Trophoblast cell (in vitro differentiated cells and primary cell): ENCODE data around the gene SHKBP1.
A peak's percentile ranks its signal among the peaks of the same experiment; 100 is the strongest.

Experiments
- DNase-seq, 2 donors: peaks; one replicate each; pipeline ENCODE4 v3.0.0-alpha.2; 2016
- H2AFZ ChIP-seq: 2 replicates; pipeline ENCODE4 v1.6.1; 2013; ENCODE audit warnings: low read length, moderate library complexity, mild to moderate bottlenecking; ENCODE audit not compliant: insufficient read depth, poor library complexity
- H2AK5ac ChIP-seq: 2 replicates; pipeline ENCODE4 v1.6.1; 2013; ENCODE audit warnings: mild to moderate bottlenecking, low read length
- H2BK120ac ChIP-seq: 2 replicates; pipeline ENCODE4 v1.6.1; 2013; ENCODE audit warnings: low read length, mild to moderate bottlenecking, moderate library complexity; ENCODE audit not compliant: insufficient read depth, poor library complexity
- H2BK12ac ChIP-seq: 2 replicates; pipeline ENCODE4 v1.6.1; 2013; ENCODE audit warnings: mild to moderate bottlenecking, low read length, moderate library complexity
- H2BK5ac ChIP-seq: 2 replicates; pipeline ENCODE4 v1.6.1; 2013; ENCODE audit warnings: low read length, low read depth, moderate library complexity, mild to moderate bottlenecking; ENCODE audit not compliant: poor library complexity
- H3K14ac ChIP-seq: 2 replicates; pipeline ENCODE4 v1.6.1; 2013; ENCODE audit warnings: mild to moderate bottlenecking, low read length
- H3K18ac ChIP-seq: 2 replicates; pipeline ENCODE4 v1.6.1; 2013; ENCODE audit warnings: mild to moderate bottlenecking, low read length
- H3K23ac ChIP-seq: 2 replicates; pipeline ENCODE4 v1.6.1; 2013; ENCODE audit warnings: low read length
- H3K27ac ChIP-seq: 2 replicates; pipeline ENCODE4 v1.5.1; 2013; ENCODE audit warnings: low read depth, mild to moderate bottlenecking, inconsistent platforms, low read length, moderate library complexity
- H3K27me3 ChIP-seq: 2 replicates; pipeline ENCODE4 v1.6.1; 2013; ENCODE audit warnings: inconsistent platforms, mild to moderate bottlenecking, low read length, moderate library complexity; ENCODE audit not compliant: insufficient read depth
- H3K36me3 ChIP-seq, 2 experiments: 1 replicate in 1 of 2; 2 replicates in 1 of 2; pipeline ENCODE4 v1.6.1; 2013; ENCODE audit warnings: low read length in 2 of 2, mild to moderate bottlenecking in 2 of 2, moderate library complexity in 1 of 2; ENCODE audit not compliant: insufficient read depth in 2 of 2, control insufficient read depth in 1 of 2
- H3K4ac ChIP-seq: 2 replicates; pipeline ENCODE4 v1.6.1; 2013; ENCODE audit warnings: low read depth, mild to moderate bottlenecking, low read length, moderate library complexity
- H3K4me1 ChIP-seq, 2 experiments: 1 replicate in 1 of 2; 2 replicates in 1 of 2; pipeline ENCODE4 v1.6.1; 2013; ENCODE audit warnings: low read length in 2 of 2, mild to moderate bottlenecking in 2 of 2, moderate library complexity in 1 of 2; ENCODE audit not compliant: insufficient read depth in 2 of 2, control insufficient read depth in 1 of 2
- H3K4me2 ChIP-seq: 2 replicates; pipeline ENCODE4 v1.6.1; 2013; ENCODE audit warnings: inconsistent platforms, mild to moderate bottlenecking, low read length, moderate library complexity
- H3K4me3 ChIP-seq: 2 replicates; pipeline ENCODE4 v1.5.1; 2013; ENCODE audit warnings: mild to moderate bottlenecking, low read depth, low read length, inconsistent platforms
- H3K79me1 ChIP-seq: one replicate; pipeline ENCODE4 v1.6.1; 2013; ENCODE audit warnings: low read length
- H3K79me2 ChIP-seq: 2 replicates; pipeline ENCODE4 v1.6.1; 2013; ENCODE audit warnings: low read length, mild to moderate bottlenecking; ENCODE audit not compliant: control insufficient read depth, insufficient read depth, poor library complexity
- H3K9ac ChIP-seq: 2 replicates; pipeline ENCODE4 v1.6.1; 2013; ENCODE audit warnings: mild to moderate bottlenecking, low read length
- H3K9me3 ChIP-seq: 2 replicates; pipeline ENCODE4 v1.6.1; 2013; ENCODE audit warnings: low read depth, mild to moderate bottlenecking, control low read depth, inconsistent platforms, low read length; ENCODE audit not compliant: insufficient read depth
- H4K12ac ChIP-seq: 2 replicates; pipeline ENCODE4 v1.6.1; 2013; ENCODE audit warnings: low read depth, mild to moderate bottlenecking, low read length, moderate library complexity
- H4K8ac ChIP-seq: 2 replicates; pipeline ENCODE4 v1.6.1; 2013; ENCODE audit warnings: low read depth, mild to moderate bottlenecking, low read length, moderate library complexity
- H4K91ac ChIP-seq: one replicate; pipeline ENCODE4 v1.6.1; 2013; ENCODE audit warnings: low read depth, mild to moderate bottlenecking, low read length, moderate library complexity
- WGBS: extraction: QIAGEN DNeasy Blood & Tissue Kit; methylation state at CpG from one replicate; pipeline ENCODE4 v1.1.7; 2013; ENCODE audit warnings: missing lambda C conversion rate; ENCODE audit not compliant: insufficient read length, insufficient coverage; ENCODE audit errors: extremely low coverage; 5-methylcytosine and 5-hydroxymethylcytosine counted together

The SHKBP1 gene

DNA sequence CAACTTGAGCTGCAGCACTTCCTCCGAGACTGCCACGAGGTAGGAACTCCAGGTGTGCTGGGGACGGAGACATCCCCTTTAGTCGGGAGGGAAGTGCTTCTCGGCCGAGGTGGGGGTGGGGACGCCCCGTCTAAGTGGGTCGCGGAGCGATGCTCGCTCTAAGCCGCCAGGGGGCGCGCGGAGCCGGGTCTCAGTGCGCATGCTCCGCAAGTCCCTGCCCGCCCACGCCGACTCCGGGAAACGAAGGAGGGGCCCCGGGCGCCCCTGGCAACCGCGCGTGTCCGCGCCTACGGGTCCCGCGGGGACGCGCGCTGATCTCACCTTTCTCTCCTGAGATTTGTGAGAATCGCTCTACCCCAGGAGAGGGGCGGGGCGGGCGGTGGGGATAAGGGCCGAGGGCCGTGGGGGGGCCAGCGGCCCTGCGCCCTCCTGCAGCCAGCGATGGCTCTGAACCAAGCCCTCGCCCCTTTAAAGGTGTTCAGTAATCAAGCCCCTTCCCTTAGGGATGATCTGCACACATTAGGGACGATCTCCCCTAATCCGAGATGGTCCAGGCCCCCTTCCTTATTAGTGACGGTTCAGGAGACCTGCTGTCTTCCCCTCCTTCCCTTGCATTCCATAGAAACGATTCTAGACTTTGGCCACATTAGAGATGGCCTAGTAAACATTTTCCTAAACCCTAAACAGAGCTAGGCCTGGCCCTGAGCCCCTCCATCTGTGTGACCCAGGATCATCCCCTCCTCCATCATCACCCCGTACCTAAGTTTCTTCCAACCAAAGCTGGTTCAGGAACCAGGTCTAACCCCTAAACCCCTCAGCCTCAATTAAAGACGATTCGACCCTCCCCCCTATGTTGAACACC lies 47.3 kb upstream of the SHKBP1 start:
- peak overlapping the region; percentile 74 for H3K4me2 ChIP-seq
- H4K91ac ChIP-seq: no peak overlapping the region
- no peak overlapping the region for H3K4ac ChIP-seq
- no CpG with 5 or more reads among the region's 54 CpGs for WGBS
- no peak overlapping the region for H3K23ac ChIP-seq
- no peak overlapping the region for H2BK12ac ChIP-seq
- H3K4me3 ChIP-seq: peak overlapping the region; percentile 41
- no peak overlapping the region for H2AFZ ChIP-seq
- H3K27ac ChIP-seq: no peak overlapping the region
- no peak overlapping the region for H2BK5ac ChIP-seq
- H4K8ac ChIP-seq: peak overlapping the region; percentile 57
- no peak overlapping the region for H3K14ac ChIP-seq
- DNase-seq: peak; percentile 66 to 88
- H3K27me3 ChIP-seq: no peaks in the 10 kb centered on the region
- no peak overlapping the region for H2AK5ac ChIP-seq
- peaks cover 0 to 10% of the 10 kb centered on the region in 2 experiments for H3K4me1 ChIP-seq
- no peaks in the 10 kb centered on the region for H3K9me3 ChIP-seq
- H3K9ac ChIP-seq: no peak overlapping the region
- no peak overlapping the region for H3K18ac ChIP-seq
- peaks cover 2% of the 10 kb centered on the region for H3K79me1 ChIP-seq
- H4K12ac ChIP-seq: no peak overlapping the region
- no peaks in the 10 kb centered on the region for H3K36me3 ChIP-seq
- H2BK120ac ChIP-seq: no peak overlapping the region
- no peaks in the 10 kb centered on the region for H3K79me2 ChIP-seq

DNA sequence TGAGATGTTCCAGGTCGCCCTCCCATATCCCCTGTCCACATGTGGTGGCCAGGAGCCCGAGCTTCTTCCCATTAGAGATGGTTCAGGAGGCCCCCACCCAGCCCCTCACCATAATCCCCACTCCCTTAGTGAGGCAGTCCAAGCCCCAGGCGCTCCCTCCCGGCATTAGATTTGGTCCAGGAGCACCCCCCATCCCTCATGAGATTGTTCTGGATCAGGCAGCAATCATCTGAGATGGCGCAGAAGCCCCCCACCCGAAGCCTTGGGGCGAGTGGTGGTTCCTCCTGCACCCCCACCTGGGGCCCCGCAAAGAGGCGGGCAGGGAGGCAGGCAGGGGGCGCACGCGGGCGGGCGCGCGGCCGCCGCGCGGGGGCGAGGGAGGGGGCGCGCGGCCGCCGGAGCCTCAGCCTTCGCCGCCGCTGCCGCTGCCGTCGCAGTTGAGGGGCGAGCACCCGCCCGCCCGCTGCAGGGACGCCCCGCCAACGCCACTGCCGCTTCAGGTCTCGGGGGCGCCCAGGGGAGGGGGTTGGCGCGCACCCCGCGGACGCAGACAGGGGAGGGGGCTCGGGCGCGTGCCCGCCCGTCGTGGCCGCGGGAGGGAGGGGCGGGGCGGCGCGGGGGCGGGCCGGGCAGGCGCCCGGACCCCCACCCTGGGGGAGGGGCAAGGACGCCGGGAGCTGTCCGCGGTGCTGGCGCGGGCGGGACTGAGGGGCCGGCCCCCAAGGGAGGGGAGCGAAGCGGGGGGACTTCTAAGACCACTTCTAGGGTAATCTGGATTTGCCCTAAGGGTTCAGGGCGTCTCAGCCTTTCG lies 46.4 kb upstream of the SHKBP1 start:
- Histone ChIP-seq H3K36me3 (no peaks in the 10 kb centered on the region), H3K18ac (peak overlapping the region; percentile 93), H3K27ac (no peak overlapping the region), H3K4me1 (peaks cover 0 to 10% of the 10 kb centered on the region in 2 experiments), H3K79me2 (no peaks in the 10 kb centered on the region), H3K9ac (no peak overlapping the region), H2AFZ (peak overlapping the region; percentile 56), H3K14ac (peak overlapping the region; percentile 88), H3K9me3 (peaks cover 2% of the 10 kb centered on the region), H3K4ac (no peak overlapping the region), H3K4me2 (peak overlapping the region; percentile 66), H3K23ac (no peak overlapping the region), H2BK12ac (no peak overlapping the region), H4K12ac (peak overlapping the region; percentile 68), H4K91ac (peak overlapping the region; percentile 90), H2AK5ac (no peak overlapping the region), H3K79me1 (peaks cover 2% of the 10 kb centered on the region), H2BK5ac (peak overlapping the region; percentile 68), H3K27me3 (no peaks in the 10 kb centered on the region), H4K8ac (peak overlapping the region; percentile 91), H3K4me3 (peak overlapping the region; percentile 86), H2BK120ac (peak overlapping the region; percentile 94)
- no peak for DNase-seq
- WGBS: no CpG with 5 or more reads among the region's 75 CpGs

DNA sequence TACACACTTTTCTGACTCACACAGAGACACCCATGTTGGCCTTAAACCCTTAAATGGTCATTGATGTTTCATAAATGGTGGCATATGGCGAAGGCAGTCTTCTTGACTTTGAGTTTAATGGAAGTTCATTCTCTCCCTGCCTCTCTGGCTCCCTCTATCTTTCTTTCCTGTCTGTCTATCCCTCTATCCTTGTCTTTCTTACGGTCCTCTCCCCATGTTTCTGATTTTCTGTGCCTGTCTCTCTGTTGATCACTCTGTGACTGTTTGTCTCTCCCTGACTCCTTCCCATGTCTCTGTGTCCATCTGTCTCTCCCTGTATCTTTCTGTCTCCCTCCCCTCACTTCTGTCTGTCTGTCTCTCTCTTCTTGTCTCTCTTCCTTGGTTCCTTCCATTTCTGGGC lies 43.2 kb upstream of the SHKBP1 start:
- WGBS: no CpG with 5 or more reads among the region's 2 CpGs
- Histone ChIP-seq H3K36me3 (no peaks in the 10 kb centered on the region), H3K9ac (no peak overlapping the region), H2BK120ac (no peak overlapping the region), H3K27me3 (no peaks in the 10 kb centered on the region), H3K79me2 (no peaks in the 10 kb centered on the region), H3K79me1 (peaks cover 2% of the 10 kb centered on the region), H3K27ac (no peak overlapping the region), H3K4me2 (no peak overlapping the region), H3K4me1 (peaks cover 0 to 10% of the 10 kb centered on the region in 2 experiments), H2AFZ (no peak overlapping the region), H4K8ac (no peak overlapping the region), H3K14ac (no peak overlapping the region), H2BK5ac (no peak overlapping the region), H4K91ac (no peak overlapping the region), H4K12ac (no peak overlapping the region), H3K4me3 (no peak overlapping the region), H2AK5ac (no peak overlapping the region), H3K18ac (no peak overlapping the region), H3K23ac (no peak overlapping the region), H2BK12ac (no peak overlapping the region), H3K4ac (no peak overlapping the region), H3K9me3 (peaks cover 2% of the 10 kb centered on the region)
- DNase-seq: peak in 1 of 2 donors; percentile 18

DNA sequence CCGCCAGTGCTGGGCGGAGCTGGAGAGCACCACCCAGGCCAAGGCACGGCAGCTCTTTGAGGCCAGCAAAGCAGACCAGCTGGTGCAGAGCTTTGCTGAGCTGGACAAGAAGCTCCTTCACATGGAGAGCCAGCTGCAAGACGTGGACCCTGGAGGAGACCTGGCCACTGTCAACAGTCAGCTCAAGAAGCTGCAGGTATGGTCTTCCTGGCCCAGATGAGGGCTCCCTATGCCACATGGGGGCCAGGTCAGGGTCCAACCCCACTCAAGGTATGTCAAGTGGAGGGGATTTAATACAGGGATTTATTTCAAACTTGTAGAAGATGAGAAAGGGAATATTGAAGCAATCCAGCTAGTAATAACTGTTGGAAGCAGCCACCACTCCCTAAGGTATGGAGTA lies 42.5 kb upstream of the SHKBP1 start:
- Histone ChIP-seq H3K27me3 (no peaks in the 10 kb centered on the region), H3K4ac (no peak overlapping the region), H3K36me3 (no peaks in the 10 kb centered on the region), H2BK5ac (no peak overlapping the region), H2BK120ac (no peak overlapping the region), H2BK12ac (no peak overlapping the region), H3K27ac (no peak overlapping the region), H3K4me1 (peaks cover 0 to 10% of the 10 kb centered on the region in 2 experiments), H2AFZ (no peak overlapping the region), H3K79me1 (peaks cover 2% of the 10 kb centered on the region), H3K9me3 (peaks cover 2% of the 10 kb centered on the region), H3K79me2 (no peaks in the 10 kb centered on the region), H2AK5ac (no peak overlapping the region), H3K14ac (no peak overlapping the region), H4K8ac (no peak overlapping the region), H3K4me3 (no peak overlapping the region), H3K23ac (no peak overlapping the region), H3K18ac (no peak overlapping the region), H4K12ac (no peak overlapping the region), H4K91ac (no peak overlapping the region), H3K9ac (no peak overlapping the region), H3K4me2 (no peak overlapping the region)
- DNase-seq: no peak
- no CpG with 5 or more reads among the region's 4 CpGs for WGBS
